ENCODE data around the gene PPP1R18.
"Not testable (repeated sequence)": the region's sequence is repeated elsewhere in the genome, so short reads cannot be mapped to it uniquely, and the experiment has no call there.

The PPP1R18 gene

GRCh38 chr6:30719791-30720737 is 33.6 kb upstream of the PPP1R18 start, which contains the start of gene TUBB:
Gene TUBB, plus strand, starts transcription at chr6:30720352. Its CDS starts 155 bp downstream, at chr6:30720507.
- DNase-seq (ENCODE audit: low read depth): peak; percentile 93

DNA sequence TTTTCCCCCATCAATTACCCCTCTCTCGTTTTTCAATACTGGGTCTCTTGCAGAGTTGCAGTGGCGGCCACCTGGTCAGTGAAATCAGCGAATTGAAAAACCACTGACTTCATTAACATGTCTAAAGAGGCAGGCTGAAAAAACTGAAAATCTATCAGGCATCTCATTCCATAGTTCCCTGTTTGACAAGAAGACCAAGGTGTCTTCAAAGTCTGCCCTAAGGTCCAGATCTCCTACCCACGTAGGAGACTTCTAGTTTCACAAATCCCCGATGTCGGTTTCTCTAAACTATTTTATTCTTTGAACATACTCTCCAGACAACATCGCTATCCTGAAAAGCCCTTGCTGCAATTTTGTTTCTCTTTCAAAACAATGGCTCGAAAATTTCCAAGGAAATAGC is 32.9 kb upstream of the PPP1R18 start:
- DNase-seq (ENCODE audit: low read depth): no peak

DNA sequence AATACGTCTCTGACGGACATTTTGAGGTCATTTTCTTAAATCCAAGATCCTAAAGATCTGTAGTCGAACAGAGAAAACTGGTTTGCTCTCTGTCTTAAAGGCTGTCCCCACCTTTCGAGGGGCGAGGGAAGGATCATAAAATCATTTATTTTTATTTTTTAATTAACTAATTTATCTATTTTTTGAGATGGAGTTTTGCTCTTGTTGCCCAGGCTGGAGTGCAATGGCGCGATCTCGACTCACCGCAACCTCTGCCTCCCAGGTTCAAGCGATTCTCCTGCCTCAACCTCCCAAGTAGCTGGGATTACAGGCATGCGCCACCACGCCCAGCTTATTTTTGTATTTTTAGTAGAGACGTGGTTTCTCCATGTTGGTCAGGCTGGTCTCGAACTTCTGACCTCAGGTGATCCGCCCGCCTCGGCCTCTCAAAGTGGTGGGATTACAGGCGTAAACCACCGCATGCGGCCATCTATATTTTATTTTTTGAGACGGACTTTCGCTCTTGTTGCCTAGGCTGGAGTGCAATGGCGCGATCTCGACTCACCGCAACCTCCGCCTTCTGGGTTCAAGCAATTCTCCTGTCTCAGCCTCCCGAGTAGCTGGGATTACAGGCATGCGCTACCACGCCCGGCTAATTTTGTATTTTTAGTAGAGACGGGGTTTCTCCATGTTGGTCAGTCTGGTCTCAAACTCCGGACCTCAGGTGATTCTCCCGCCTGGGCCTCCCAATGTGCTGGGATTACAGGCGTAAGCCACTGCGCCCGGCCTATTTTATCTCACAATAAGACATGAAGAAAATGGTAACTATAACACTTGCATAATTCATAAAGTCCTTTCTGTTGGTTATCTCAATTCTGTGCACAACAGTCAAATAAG is 31.6 kb upstream of the PPP1R18 start:
- not testable (repeated sequence) for DNase-seq (ENCODE audit: low read depth)

- DNase-seq (ENCODE audit: low read depth): peak; percentile 99
These were observed 30.8 kb upstream of the PPP1R18 start, which contains the start of gene MDC1 for GRCh38 chr6:30717129-30717844. Gene MDC1, minus strand, starts transcription at chr6:30717281. Its CDS starts 2,106 bp downstream, at chr6:30715175.

DNA sequence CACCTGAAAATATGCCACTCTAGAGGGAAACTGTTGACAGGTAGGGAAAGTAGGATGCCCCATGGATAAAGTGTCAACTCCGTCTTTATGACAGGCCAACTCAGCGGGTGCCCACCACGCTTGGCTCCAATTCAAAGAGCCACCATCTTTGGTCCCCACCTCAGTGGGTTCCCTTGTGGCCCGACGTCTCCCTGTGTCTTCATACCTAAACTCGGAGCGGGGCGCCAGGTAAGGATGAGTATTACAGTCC is 30.4 kb upstream of the PPP1R18 start:
- DNase-seq (ENCODE audit: low read depth): no peak

- no peak for DNase-seq (ENCODE audit: low read depth)
These were observed 27.8 kb upstream of the PPP1R18 start for GRCh38 chr6:30714263-30714662.

- no peak for DNase-seq (ENCODE audit: low read depth)
These were observed 26.0 kb upstream of the PPP1R18 start for GRCh38 chr6:30712441-30712945.

DNA sequence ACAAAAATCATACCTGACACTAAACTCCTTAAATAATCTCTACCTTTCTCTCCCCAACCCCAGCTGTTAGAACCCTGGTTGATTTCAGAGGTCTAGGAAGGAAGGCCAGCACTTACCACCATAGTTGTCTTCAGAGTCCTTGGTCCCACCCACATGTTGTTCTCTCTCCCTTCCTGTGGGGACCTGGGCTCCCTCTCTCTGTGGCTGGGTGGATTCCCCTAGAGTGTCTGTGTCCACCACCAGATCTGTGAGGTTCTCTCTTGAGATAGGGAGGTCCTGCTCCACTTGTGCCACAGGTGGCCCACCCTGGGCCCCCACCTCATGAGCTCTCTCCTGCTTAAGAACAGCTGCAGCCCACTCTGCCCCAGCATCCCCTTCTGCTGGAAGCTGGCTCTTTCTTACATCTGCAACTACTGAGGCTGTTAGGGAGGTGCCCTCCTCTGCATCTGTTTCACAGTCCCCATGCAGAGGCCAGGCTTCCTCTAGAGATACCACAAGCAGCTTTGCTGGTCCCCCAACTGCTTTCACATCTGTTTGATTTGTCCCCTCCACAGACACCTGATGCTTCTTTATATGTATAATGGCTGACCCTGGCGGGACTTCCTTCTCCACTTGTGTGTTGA is 25.4 kb upstream of the PPP1R18 start:
- no peak for DNase-seq (ENCODE audit: low read depth)

- no peak for DNase-seq (ENCODE audit: low read depth)
These were observed 22.8 kb upstream of the PPP1R18 start for GRCh38 chr6:30709101-30709868.

DNA sequence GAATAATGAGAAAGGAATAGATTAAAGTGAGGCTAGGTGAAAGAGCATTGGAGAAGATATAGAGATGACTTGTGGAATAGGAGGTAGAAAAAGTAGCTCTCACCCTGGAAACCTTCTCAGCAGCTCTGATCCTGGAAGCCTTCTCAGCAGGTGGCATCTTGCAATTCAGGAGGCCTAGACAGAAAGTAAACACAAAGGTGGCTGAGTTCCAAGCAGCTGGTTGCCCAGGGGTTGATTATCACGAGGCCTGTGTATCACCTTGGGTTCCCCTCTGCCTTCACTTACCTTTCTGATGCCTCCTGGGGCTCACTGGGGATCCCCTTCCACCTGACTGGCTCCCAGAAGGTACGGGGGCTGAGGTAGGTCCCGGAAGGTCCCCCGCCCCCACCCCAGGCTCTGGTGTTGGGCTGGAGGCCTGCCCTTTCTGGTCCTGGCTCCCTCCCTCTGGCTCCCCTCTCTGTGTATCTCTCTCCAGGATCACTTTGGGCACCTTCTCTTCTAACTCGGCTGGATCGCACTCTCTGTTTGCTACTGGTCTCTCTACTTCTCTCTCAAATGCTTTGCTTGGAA is 20.9 kb upstream of the PPP1R18 start:
- no peak for DNase-seq (ENCODE audit: low read depth)

DNA sequence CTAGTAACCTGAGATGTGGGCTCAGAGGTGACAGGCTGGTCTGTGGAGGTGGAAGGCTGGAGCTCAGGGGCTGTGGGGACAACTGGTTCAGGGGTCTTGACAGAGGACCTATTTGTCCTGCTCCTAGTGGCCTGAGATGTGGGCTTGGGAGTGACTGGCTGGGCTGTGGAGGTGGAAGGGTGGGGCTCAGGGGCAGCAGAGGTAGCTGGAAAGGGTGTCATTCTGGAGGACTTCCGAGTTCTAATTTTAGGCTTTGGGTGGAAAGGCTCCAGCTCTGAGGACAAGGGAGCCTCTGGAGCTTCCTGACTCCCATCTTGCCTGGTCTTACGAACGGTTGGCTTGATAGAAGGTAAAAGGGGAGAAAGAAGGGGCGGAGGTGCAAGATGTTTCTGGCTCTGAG is 19.2 kb upstream of the PPP1R18 start:
- DNase-seq (ENCODE audit: low read depth): no peak

DNA sequence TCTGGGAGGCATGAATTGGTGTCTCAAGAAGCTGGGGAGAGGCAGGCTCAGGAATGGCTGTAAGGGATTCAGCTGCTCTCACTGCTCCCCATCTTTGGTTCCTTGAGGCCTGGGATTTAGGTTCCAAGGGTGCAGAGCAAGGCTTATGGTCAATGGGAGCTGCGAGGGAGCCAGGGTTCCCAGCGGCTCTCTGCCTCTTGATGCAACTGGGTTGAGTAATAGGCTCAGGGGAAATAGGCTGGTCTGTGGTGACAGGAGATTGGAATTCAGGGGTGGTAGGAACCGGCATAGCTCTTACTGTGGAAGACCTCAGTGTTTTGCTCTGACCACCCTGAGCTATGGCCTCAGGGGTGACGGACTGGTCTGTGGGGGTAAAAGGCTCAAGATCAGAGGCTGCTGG is 17.4 kb upstream of the PPP1R18 start:
- no peak for DNase-seq (ENCODE audit: low read depth)

DNA sequence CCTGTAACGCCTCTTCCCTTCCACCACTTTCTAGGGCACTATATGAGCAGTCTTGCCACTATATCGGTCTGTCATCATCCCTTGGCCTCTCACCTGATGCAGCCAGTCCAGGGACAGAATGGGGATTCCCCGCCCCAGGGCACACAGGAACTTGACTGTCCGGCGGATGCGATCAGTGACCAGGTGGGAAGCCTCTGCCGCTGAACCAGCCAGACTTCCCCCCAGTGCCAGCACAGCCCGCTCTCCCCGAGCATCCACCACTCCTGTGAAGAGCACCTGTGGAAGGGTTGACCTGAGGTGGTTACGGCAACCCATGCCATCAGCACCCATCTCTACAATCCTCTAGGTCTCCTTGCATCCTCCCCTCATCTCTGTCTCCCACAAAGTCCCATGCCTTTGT is 16.6 kb upstream of the PPP1R18 start:
- DNase-seq (ENCODE audit: low read depth): no peak

GRCh38 chr6:30700340-30700739 is 13.9 kb upstream of the PPP1R18 start:
- no peak for DNase-seq (ENCODE audit: low read depth)

DNA sequence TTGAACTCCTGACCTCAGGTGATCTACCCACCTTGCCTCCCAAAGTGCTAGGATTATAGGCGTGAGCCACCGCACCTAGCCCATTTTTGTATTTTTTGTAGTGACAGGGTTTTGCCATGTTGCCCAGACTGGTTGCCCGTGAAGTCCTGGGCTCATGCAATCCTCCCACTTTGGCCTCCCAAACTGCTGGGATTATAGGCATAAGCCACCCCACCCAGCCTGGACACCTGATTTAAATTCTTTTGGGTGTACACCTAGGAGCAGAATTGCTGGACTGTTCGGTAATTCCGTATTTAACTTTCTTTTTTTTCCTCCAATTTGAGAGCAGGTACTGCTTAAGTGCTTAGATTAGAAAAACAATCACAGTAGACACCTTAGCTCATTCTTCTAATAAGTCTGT is 10.0 kb upstream of the PPP1R18 start:
- DNase-seq (ENCODE audit: low read depth): no peak

DNA sequence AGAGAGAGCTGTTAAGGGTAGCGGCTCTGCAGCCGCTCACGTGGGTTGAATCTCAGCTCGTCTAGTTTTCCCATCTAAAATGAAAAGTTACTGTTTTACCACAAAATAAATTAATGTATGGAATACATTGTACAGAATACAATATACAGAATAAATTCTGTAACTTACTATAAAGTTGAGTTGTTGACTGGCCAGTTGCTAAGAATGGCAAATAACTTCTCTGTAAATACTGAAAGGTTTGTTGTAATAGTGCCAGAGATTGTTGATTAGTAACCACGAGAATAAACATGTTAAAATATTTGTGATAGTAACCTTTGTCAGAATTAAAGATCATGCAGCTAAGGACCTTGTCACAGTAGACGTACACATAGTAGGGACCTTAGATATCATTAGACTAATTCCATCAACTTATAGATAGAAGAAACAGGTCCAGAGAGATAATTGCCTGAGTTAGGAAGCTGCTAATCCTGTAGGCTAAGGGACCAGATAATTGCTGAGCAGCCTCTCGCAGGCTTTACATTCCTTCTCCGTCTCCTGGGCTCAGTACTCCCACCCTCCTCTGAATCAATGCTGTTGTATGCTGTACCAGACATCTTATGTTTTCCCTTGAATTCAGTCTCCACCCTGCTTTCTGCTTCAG is 4.9 kb upstream of the PPP1R18 start:
- no peak for DNase-seq (ENCODE audit: low read depth)

GRCh38 chr6:30690403-30691207 is 4.2 kb upstream of the PPP1R18 start, which contains the start of gene NRM:
Gene NRM, minus strand, starts transcription at chr6:30690984. Its CDS starts 10 bp downstream, at chr6:30690974.
- DNase-seq (ENCODE audit: low read depth): peak; percentile 71

DNA sequence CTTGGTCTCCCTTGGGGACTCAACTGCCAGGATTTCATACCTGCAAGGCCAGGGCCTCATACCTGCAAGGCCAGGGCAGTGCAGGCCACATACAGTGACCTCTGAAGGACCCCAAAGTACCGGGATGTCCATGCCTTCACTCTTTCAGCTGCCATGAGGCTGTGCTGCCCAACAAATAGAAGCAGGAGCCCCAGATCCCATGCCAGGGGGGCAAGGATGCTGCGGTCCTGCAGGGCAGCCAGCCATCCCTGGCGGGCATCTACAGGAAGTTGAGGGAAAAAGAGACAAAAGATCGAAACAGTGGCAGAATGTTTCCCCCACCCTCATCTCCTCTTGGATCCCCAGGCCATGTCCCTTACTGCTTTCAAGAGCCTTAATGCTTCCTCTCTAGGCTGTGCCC is 3.5 kb upstream of the PPP1R18 start:
- no peak for DNase-seq (ENCODE audit: low read depth)
